SK-N-SH treated with all-trans-retinoic acid at 6 μM for 48 hours (cell line): Measurements from ENCODE around the gene MGMT.

Source experiments
- CSRNP3 ChIP-seq: fragments of 250-450 bp; sonication (Bioruptor Pico); IDR thresholded peaks from 2 replicates; pipeline ENCODE4 v1.5.1; 2021; ENCODE audit warnings: mild to moderate bottlenecking, moderate library complexity
- POU6F1 ChIP-seq: fragments of 250-450 bp; sonication (Bioruptor Pico); IDR thresholded peaks from 2 replicates; pipeline ENCODE4 v1.8.0; 2021; ENCODE audit warnings: low read depth, mild to moderate bottlenecking, moderate library complexity, borderline replicate concordance
- ZNF8 ChIP-seq: fragments of 450-650 bp; formaldehyde crosslinking; IDR thresholded peaks from 2 replicates; pipeline ENCODE4 v1.5.0; 2020; ENCODE audit warnings: mild to moderate bottlenecking, moderate library complexity
- TF ChIP-seq, protein P1 (sequence below): fragments of 250-450 bp; sonication (Bioruptor Pico); IDR thresholded peaks from 2 replicates; pipeline ENCODE4 v1.5.1; 2020; ENCODE audit warnings: low read depth, mild to moderate bottlenecking, moderate library complexity

DNA sequence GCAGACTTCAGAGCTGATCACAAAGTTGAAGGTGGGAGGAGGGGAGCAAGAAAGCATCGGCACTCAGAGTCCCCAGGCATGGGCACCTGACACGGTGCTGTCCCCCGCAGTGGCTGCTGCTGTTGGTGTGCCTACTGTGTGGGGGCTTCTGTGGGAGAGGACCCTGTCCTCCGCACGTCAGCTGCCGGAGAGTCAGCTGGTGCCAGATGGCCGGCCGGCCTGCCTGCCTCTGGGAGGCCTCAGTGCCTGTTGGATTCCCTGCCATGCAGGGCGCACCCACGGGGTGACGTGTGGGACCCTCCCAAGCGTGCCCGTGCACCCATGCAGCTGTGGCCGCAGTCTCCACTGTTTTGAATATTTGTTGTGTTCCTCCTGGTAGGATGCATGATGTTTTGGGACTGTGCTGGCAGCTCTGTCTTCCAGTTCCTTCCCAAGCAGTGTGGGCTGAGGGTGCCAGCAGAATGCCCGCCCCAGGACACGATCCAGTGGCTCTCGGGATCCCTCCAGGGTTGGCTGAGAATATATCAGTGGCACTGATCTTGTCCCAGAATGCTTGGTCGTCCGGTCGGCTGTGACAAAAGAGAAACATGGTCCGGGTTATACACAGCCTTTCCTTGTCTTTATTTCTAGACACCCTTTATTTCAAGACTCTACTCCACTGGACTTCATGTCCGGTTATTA is 185.6 kb downstream of the MGMT start:
- TF ChIP-seq CSRNP3 (CRISPR knock-in tag), result no peak
- no peak for TF ChIP-seq ZNF8 (CRISPR knock-in tag)
- TF ChIP-seq POU6F1, result no peak
- TF ChIP-seq, protein P1, sequence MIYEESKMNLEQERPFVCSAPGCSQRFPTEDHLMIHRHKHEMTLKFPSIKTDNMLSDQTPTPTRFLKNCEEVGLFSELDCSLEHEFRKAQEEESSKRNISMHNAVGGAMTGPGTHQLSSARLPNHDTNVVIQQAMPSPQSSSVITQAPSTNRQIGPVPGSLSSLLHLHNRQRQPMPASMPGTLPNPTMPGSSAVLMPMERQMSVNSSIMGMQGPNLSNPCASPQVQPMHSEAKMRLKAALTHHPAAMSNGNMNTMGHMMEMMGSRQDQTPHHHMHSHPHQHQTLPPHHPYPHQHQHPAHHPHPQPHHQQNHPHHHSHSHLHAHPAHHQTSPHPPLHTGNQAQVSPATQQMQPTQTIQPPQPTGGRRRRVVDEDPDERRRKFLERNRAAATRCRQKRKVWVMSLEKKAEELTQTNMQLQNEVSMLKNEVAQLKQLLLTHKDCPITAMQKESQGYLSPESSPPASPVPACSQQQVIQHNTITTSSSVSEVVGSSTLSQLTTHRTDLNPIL (CRISPR knock-in tag), result no peak
